HG02938 (cell line): Measurements from ENCODE around the gene FIG4.
"Not testable (repeated sequence)": the region's sequence is repeated elsewhere in the genome, so short reads cannot be mapped to it uniquely, and the experiment has no call there.

Experiments used
- ATAC-seq: cut with Tn5 transposase; IDR thresholded peaks from one replicate; pipeline ENCODE4 v1.9.1; 2021; ENCODE audit warnings: mild to moderate bottlenecking, moderate library complexity; ENCODE audit not compliant: unreplicated experiment

The FIG4 gene

GRCh38 chr6:109841869-109842268, 150.8 kb downstream of the FIG4 start:
- ATAC-seq, result no peak

GRCh38 chr6:109852713-109853112, 161.6 kb downstream of the FIG4 start:
- ATAC-seq, result no peak

- no peak for ATAC-seq
Measured at GRCh38 chr6:109853426-109853825, 162.3 kb downstream of the FIG4 start.

- no peak for ATAC-seq
Measured at GRCh38 chr6:109853951-109854350, 162.9 kb downstream of the FIG4 start.

- no peak for ATAC-seq
Measured at GRCh38 chr6:109854541-109855308, 163.6 kb downstream of the FIG4 start.

GRCh38 chr6:109855476-109856040, 164.5 kb downstream of the FIG4 start:
- ATAC-seq, result not testable (repeated sequence)

GRCh38 chr6:109861946-109862345, 170.8 kb downstream of the FIG4 start:
- ATAC-seq, result no peak

GRCh38 chr6:109864050-109864449, 173.0 kb downstream of the FIG4 start:
- ATAC-seq, result no peak

GRCh38 chr6:109865968-109866367, 174.9 kb downstream of the FIG4 start:
- ATAC-seq, result no peak

GRCh38 chr6:109867009-109867969, 176.2 kb downstream of the FIG4 start:
- ATAC-seq, result no peak

GRCh38 chr6:109867970-109868358, 176.9 kb downstream of the FIG4 start:
- ATAC-seq, result no peak

- not testable (repeated sequence) for ATAC-seq
Measured at GRCh38 chr6:109869398-109870088, 178.4 kb downstream of the FIG4 start.

GRCh38 chr6:109870089-109870410, 179.0 kb downstream of the FIG4 start:
- no peak for ATAC-seq

GRCh38 chr6:109872549-109872948, 181.5 kb downstream of the FIG4 start:
- ATAC-seq, result no peak

- ATAC-seq, result no peak
Measured at GRCh38 chr6:109872968-109873545, 182.0 kb downstream of the FIG4 start.

- no peak for ATAC-seq
Measured at GRCh38 chr6:109874086-109874485, 183.0 kb downstream of the FIG4 start.

GRCh38 chr6:109874621-109875020, 183.5 kb downstream of the FIG4 start:
- ATAC-seq, result no peak
